ENCODE results near the gene TTC13.

Gene TTC13

DNA sequence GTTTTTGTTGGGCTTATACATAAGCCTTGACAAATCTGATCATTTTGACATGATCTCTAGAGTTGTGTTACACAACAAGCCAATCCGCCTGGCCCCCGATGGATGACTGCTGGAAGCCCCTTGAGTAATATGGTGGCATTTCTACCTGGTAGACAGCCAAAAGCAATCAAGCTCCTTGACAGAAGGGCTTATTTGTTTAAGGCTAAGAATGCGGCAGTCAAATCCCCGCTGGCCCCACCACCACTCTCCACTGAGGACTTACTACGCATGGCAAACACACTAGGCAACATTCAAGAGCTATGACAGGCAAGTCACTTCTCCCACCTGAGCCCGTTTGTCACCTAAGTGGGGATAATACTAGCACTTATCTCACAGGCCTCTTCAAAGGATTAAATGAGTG, 77.0 kb downstream of the TTC13 start:
- DNase-seq, result no peak

GRCh38 chr1:230900984-230901383, 77.7 kb downstream of the TTC13 start:
- DNase-seq, result no peak

GRCh38 chr1:230899841-230900251, 78.8 kb downstream of the TTC13 start:
- no peak for DNase-seq

DNA sequence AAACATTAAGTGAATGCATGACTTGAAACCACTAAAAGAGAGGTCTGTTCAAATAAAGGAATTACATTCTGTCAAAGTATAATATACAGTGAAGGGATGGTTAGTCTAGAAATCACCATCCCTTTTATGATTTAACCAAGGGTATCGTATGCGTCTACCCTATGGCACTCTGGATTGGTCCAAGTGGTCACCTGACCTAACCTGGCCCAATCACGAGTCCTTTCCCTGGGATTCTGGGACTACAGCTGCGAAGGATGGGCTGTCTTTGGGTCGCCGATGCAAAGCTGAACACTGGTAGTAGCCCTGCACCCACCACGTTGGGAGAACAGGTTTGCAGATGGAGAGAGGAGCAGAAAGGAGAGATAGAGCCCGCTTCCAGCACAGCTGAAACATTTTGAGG, 79.9 kb downstream of the TTC13 start:
- no peak for DNase-seq

GRCh38 chr1:230898144-230898543, 80.5 kb downstream of the TTC13 start:
- no peak for DNase-seq

- DNase-seq, result no peak
Measured at GRCh38 chr1:230896779-230897178, 81.9 kb downstream of the TTC13 start.

DNA sequence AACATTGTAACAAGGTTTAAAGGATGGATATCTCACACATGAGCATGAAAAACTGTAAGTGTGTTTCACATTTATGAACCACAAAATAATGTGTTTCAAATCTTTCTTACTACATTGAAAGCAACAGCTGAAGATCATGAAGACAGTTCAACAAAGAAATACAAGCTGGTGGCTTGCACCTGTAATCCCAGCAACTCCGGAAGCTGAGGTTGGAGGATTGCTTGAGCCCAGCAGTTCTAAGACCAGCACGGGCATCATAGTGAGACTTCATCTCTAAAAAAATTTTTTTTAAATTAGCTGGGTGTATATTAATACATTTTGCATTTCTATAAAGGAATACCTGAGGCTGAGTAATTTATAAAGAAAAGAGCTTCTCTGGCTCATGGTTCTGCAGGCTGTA, 83.2 kb downstream of the TTC13 start:
- DNase-seq, result no peak

DNA sequence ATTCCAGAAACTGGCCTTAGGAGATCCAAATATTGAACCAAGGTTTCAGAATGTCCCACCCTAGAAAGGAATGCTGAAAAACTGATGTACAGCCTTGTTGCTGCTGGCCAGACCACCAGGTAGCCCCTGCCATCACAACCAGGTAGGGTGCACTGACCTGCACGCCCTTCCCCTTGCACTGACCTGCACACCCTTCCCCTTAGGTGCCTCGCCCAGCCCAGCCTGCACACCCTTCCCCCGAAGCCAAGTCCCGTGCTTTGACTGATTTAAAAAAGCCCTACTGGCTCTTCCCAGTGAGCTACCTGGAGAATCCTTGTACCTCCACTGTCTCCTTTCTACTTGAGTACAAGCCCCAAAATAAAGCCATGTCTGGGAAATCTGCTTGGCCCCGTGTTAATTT, 84.0 kb downstream of the TTC13 start:
- DNase-seq, result no peak

DNA sequence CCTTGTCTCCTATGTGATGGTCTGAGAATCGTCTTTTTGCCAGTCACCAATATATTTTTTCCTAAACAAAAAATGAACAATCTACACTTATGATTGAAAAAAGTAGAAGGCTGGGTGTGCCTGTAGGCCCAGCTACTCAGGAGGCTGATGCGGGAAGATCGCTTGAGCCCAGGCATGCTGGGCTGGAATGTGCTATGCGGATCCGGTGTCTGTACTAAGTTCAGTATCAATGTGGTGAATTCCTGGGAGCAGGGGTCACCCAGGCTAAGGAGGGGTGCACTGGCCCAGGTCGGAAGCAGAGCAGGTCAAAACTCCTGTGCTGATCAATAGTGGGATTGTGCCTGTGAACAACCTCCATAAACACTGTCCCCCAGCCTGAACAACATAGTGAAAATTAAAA, 84.6 kb downstream of the TTC13 start:
- DNase-seq, result no peak

- no peak for DNase-seq
Measured at GRCh38 chr1:230892018-230892491, 86.6 kb downstream of the TTC13 start.

- DNase-seq, result no peak
Measured at GRCh38 chr1:230891413-230891812, 87.2 kb downstream of the TTC13 start.

DNA sequence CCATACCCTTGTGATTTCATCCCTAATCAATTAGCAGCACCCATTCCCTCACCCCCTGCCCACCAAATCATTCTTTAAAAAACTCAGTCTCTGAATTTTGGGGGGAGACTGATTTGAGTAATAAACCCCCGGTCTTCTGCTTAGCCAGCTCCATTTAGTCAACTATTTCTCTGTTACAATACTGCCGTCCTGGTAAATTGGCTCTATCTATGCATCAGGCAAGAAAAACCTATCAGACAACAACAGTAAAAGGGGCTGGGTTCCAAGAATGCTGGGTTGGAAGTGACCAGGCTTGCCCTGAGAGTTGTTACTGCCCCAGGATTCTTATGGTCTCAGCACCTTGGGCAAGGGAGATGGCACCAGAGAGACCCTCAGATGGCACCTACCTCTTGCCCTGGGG, 94.0 kb downstream of the TTC13 start:
- DNase-seq, result no peak

DNA sequence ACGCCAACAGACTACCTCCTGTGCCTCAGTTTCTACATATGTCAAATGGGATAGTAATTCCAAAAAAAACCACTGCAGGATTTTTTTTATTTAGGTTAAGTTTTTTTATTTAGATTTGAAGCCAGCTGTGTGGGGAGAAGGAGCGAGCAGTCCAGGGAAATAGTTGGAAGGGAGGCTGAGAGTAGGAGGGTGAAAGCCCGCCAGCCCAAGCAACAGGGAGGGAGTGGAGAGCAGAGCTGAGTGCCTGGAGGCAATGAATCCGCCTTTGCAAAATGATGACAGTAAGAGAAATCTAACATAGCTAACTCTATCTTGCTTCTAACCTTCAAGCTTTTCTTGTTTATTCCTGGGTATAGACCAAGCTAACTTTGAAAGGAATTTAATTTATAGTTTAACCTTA, 94.7 kb downstream of the TTC13 start:
- no peak for DNase-seq

DNA sequence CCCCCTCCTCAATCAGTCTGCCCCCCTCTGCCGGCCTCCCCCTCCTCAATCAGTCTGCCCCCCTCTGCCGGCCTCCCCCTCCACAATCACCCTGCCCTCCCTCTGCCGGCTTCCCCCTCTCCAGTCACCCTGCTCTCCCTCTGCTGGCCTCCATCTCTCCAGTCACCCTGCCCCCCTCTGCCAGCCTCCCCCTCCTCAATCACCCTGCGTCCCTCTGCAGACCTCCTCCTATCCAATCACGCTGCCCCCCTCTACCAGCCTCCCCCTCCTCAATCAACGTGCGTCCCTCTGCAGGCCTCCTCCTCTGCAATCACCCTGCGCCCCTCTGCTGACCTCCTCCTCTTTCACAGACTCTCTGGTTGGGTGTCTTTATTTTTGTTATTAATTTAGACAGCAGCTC, 98.9 kb downstream of the TTC13 start:
- DNase-seq, result no peak

GRCh38 chr1:230878591-230878990, 100.1 kb downstream of the TTC13 start:
- no peak for DNase-seq

DNA sequence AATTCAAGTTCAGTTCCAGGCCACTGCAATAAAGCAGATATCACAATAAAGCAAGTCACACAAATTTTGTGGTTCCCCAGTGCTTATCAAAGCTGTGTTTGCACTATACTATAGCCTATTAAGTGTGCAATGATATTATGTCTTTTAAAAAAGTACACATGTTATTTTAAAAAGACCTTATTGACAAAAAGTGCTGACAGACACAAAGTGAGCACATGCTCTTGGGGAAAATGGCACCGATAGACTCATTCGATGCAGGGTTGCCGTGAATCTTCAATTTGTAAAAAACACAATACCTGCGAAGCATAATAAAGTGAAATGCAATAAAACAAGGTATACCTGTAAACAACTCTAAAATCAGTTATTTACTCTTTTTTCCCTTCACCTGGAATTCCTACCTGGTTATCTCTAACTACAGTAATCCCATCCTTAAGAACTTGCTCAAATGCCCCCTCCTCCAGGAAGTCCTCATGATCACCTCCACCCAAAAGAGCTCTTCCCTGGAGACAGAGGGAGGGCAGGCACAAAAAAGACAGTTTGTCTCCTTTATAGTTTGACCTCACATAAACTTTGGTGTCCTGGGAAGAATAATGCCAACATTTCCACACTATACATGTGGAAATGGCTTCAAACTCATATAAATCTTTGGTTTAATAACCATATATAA, 100.6 kb downstream of the TTC13 start:
- DNase-seq, result no peak

- DNase-seq, result no peak
Measured at GRCh38 chr1:230877146-230877923, 101.3 kb downstream of the TTC13 start.

DNA sequence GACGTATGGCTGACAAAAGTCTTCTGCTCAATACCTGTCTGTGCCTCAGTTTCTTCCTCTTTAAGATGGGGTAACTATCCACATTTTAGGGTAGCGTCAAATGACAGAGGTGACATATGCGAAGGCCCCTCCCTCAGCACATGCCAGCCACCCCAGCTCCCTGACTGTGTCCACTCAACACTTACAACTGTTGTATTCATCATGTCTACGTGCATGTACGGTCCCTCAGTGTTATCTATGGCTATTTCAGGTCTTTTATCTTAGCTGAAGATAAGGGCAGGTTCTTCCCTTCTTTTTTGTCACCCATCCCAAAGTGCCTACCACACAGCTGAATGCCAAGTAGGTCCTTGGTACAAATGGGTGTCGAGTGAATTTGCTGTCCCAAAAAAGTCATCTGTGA, 102.0 kb downstream of the TTC13 start:
- no peak for DNase-seq

- no peak for DNase-seq
Measured at GRCh38 chr1:230875370-230875769, 103.3 kb downstream of the TTC13 start.

DNA sequence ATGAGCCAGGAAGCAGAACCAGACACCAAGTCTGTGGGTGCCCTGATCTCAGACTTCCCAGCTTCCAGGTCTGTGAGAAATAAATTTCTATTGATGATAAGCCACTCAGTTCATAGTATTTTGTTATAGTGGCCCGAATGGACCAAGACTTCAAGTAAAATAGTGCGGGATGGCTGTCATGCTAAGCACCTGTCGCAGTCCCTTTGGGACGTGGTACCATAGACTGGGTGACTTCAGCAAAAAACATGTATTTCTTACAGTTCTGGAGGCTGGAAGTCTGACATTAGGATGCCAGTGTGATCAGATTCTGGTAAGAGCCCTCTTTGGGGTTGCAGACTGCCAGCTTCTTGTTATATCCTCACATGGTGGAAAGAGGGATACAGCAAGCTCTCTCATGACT, 107.7 kb downstream of the TTC13 start:
- DNase-seq, result no peak

- no peak for DNase-seq
Measured at GRCh38 chr1:230869500-230869899, 109.2 kb downstream of the TTC13 start.

GRCh38 chr1:230868736-230869385, 109.8 kb downstream of the TTC13 start:
- no peak for DNase-seq

- DNase-seq, result no peak
Measured at GRCh38 chr1:230867903-230868735, 110.5 kb downstream of the TTC13 start, which contains the start of gene C1orf198. Gene C1orf198, minus strand, starts transcription at chr1:230868521. Its CDS starts 9 bp downstream, at chr1:230868512.
